H1 (cell line): Measurements from ENCODE around the gene DNAJC21. TPM values are rescaled to one million over a fixed set of nuclear protein-coding genes. Genes with fewer than 3 reads are reported as not detected.

Experiments used
- CTCF ChIA-PET: fragments of 300-600 bp; sonication (Branson Sonifier 250); formaldehyde crosslinking; loops from one replicate; lab custom pipeline; 2021; ENCODE audit not compliant: partially characterized antibody; lab: Charles Lee
- POLR2A ChIA-PET: fragments of 300-600 bp; sonication (Branson Sonifier 250); formaldehyde crosslinking; loops from one replicate; lab custom pipeline; 2021; ENCODE audit warnings: inconsistent platforms; ENCODE audit not compliant: partially characterized antibody; lab: Charles Lee
- DNase-seq, 2 experiments: peaks; one replicate each; pipeline versions ENCODE4 v3.0.0 to v3.0.0-alpha.2; 2010 to 2022; ENCODE audit warnings: low spot score in 2 of 2, low read depth in 1 of 2, mixed read lengths in 1 of 2
- FAIRE-seq: peaks from 2 replicates; lab custom pipeline; 2011; peaks lifted over from hg19 to GRCh38; lab: Jason Lieb, UNC
- H2AFZ ChIP-seq: 2 replicates; pipeline ENCODE4 v1.8.1; 2012; ENCODE audit warnings: low read length, inconsistent platforms
- H2AK5ac ChIP-seq: 2 replicates; pipeline ENCODE4 v1.6.1; 2013; ENCODE audit warnings: low read depth, low read length
- H2BK120ac ChIP-seq: replicated peaks from 2 replicates; pipeline ENCODE3; 2013; ENCODE audit warnings: low read depth, low read length, inconsistent platforms
- H2BK12ac ChIP-seq: 2 replicates; pipeline ENCODE4 v1.6.1; 2013; ENCODE audit warnings: low read depth, low read length
- H2BK15ac ChIP-seq: 2 replicates; pipeline ENCODE4 v1.6.1; 2013; ENCODE audit warnings: low read length
- H2BK20ac ChIP-seq: 2 replicates; pipeline ENCODE4 v1.6.1; 2013; ENCODE audit warnings: low read length
- H2BK5ac ChIP-seq: 2 replicates; pipeline ENCODE4 v1.6.1; 2013; ENCODE audit warnings: low read depth, low read length
- H3K14ac ChIP-seq: 2 replicates; pipeline ENCODE4 v1.6.1; 2013; ENCODE audit warnings: inconsistent platforms; ENCODE audit not compliant: insufficient read length
- H3K18ac ChIP-seq: 2 replicates; pipeline ENCODE4 v1.6.1; 2013; ENCODE audit warnings: low read length; ENCODE audit errors: extremely low read depth
- H3K23ac ChIP-seq: 2 replicates; pipeline ENCODE4 v1.6.1; 2013; ENCODE audit warnings: inconsistent platforms; ENCODE audit not compliant: insufficient read length
- H3K23me2 ChIP-seq: 2 replicates; pipeline ENCODE4 v1.6.1; 2013; ENCODE audit warnings: low read depth, low read length
- H3K27ac ChIP-seq: 2 replicates; pipeline ENCODE4 v1.6.1; 2011; ENCODE audit warnings: low read depth, low read length, inconsistent platforms
- H3K27me3 ChIP-seq, 4 experiments: replicated peaks in 1 of 4; 1 replicate in 1 of 4; 2 replicates in 3 of 4; pipeline versions ENCODE4 v1.6.1 to v1.8.1; 2011 to 2013; ENCODE audit warnings: low read length in 3 of 4, mild to moderate bottlenecking in 3 of 4, inconsistent platforms in 2 of 4, mixed read lengths in 2 of 4, moderate library complexity in 1 of 4; ENCODE audit not compliant: control insufficient read depth in 3 of 4, insufficient read depth in 3 of 4; ENCODE audit errors: extremely low read depth in 1 of 4
- H3K36me3 ChIP-seq, 4 experiments: 2 replicates each; pipeline versions ENCODE4 v1.6.1 to v1.8.1; 2011 to 2013; ENCODE audit warnings: mild to moderate bottlenecking in 4 of 4, low read length in 3 of 4, moderate library complexity in 2 of 4, control low read depth in 1 of 4, inconsistent platforms in 1 of 4; ENCODE audit not compliant: insufficient read depth in 4 of 4, control insufficient read depth in 2 of 4
- H3K4ac ChIP-seq: replicated peaks from 2 replicates; pipeline ENCODE3; 2013; ENCODE audit warnings: low read length, low read depth, mixed read lengths, inconsistent platforms; ENCODE audit not compliant: insufficient read length
- H3K4me1 ChIP-seq, 4 experiments: replicated peaks in 1 of 4; 1 replicate in 1 of 4; 2 replicates in 3 of 4; pipeline versions ENCODE4 v1.6.1 to v1.8.1; 2011 to 2013; ENCODE audit warnings: low read length in 3 of 4, inconsistent platforms in 2 of 4, mixed read lengths in 1 of 4; ENCODE audit not compliant: insufficient read depth in 4 of 4, control insufficient read depth in 3 of 4
- H3K4me2 ChIP-seq, 2 experiments: 2 replicates each; pipeline versions ENCODE4 v1.6.1 to v1.8.1; 2011 to 2013; ENCODE audit warnings: low read depth in 2 of 2, low read length in 2 of 2, control low read depth in 1 of 2, inconsistent platforms in 1 of 2, mild to moderate bottlenecking in 1 of 2; ENCODE audit not compliant: insufficient read depth in 1 of 2
- H3K4me3 ChIP-seq, 4 experiments: fragments of 200-600, 300-600 bp in 1 of 4; sonication (generic), shearing (Covaris generic), sonication (Bioruptor Twin) in 1 of 4; 2 replicates each; pipeline versions ENCODE4 v1.5.1 to v1.8.1; 2011 to 2016; ENCODE audit warnings: low read length in 4 of 4, low read depth in 3 of 4, control low read depth in 2 of 4, inconsistent platforms in 2 of 4, mild to moderate bottlenecking in 2 of 4, mixed read lengths in 1 of 4, moderate library complexity in 1 of 4; ENCODE audit not compliant: insufficient read depth in 2 of 4; ENCODE audit errors: extremely low read depth in 1 of 4
- H3K56ac ChIP-seq: replicated peaks from 2 replicates; pipeline ENCODE3; 2013; ENCODE audit warnings: low read depth, mild to moderate bottlenecking, mixed read lengths, low read length, inconsistent platforms; ENCODE audit not compliant: insufficient read length
- H3K79me1 ChIP-seq: 2 replicates; pipeline ENCODE4 v1.6.1; 2013; ENCODE audit warnings: low read depth, low read length, control low read depth
- H3K79me2 ChIP-seq, 2 experiments: 2 replicates each; pipeline versions ENCODE4 v1.6.1 to v1.8.1; 2012 to 2013; ENCODE audit warnings: low read length in 2 of 2, mild to moderate bottlenecking in 2 of 2, inconsistent platforms in 1 of 2; ENCODE audit not compliant: insufficient read depth in 2 of 2, control insufficient read depth in 1 of 2
- H3K9ac ChIP-seq, 4 experiments: replicated peaks in 1 of 4; 1 replicate in 1 of 4; 2 replicates in 3 of 4; pipeline versions ENCODE4 v1.6.1 to v1.8.1; 2011 to 2013; ENCODE audit warnings: low read depth in 3 of 4, low read length in 3 of 4, control low read depth in 2 of 4, mild to moderate bottlenecking in 2 of 4, moderate library complexity in 2 of 4, inconsistent platforms in 1 of 4; ENCODE audit errors: extremely low read depth in 1 of 4
- H3K9me3 ChIP-seq, 2 experiments: 2 replicates each; pipeline versions ENCODE4 v1.6.1 to v1.8.1; 2012 to 2013; ENCODE audit warnings: mild to moderate bottlenecking in 2 of 2, moderate library complexity in 2 of 2, control low read depth in 1 of 2, inconsistent platforms in 1 of 2, low read depth in 1 of 2, low read length in 1 of 2, mixed read lengths in 1 of 2; ENCODE audit not compliant: insufficient read depth in 2 of 2
- H4K20me1 ChIP-seq, 2 experiments: replicated peaks in 1 of 2; 2 replicates each; pipeline versions ENCODE3 to v1.8.1; 2011 to 2013; ENCODE audit warnings: inconsistent platforms in 2 of 2, low read length in 2 of 2, mild to moderate bottlenecking in 1 of 2; ENCODE audit not compliant: insufficient read depth in 2 of 2, control insufficient read depth in 1 of 2
- H4K5ac ChIP-seq: 2 replicates; pipeline ENCODE4 v1.6.1; 2013; ENCODE audit warnings: low read length, low read depth, mixed read lengths, inconsistent platforms; ENCODE audit not compliant: insufficient read length
- H4K8ac ChIP-seq: 2 replicates; pipeline ENCODE4 v1.8.0; 2013; ENCODE audit warnings: mild to moderate bottlenecking, moderate library complexity, low read length, inconsistent platforms; ENCODE audit not compliant: insufficient read depth; ENCODE audit errors: extremely low read depth
- H4K91ac ChIP-seq: replicated peaks from 2 replicates; pipeline ENCODE3; 2013; ENCODE audit warnings: low read length, mixed read lengths, inconsistent platforms; ENCODE audit not compliant: insufficient read length
- CEBPB ChIP-seq: IDR thresholded peaks from 2 replicates; pipeline ENCODE4 v1.6.1; 2012; ENCODE audit warnings: low read depth, low read length
- CTBP2 ChIP-seq: IDR thresholded peaks from 2 replicates; pipeline ENCODE4 v1.7.0; 2011; ENCODE audit warnings: borderline replicate concordance, mild to moderate bottlenecking, moderate library complexity, mixed read lengths, low read length; ENCODE audit not compliant: insufficient read depth, insufficient read length
- JUN ChIP-seq: IDR thresholded peaks from 2 replicates; pipeline ENCODE4 v1.6.1; 2011; ENCODE audit warnings: low read depth, mild to moderate bottlenecking, improper control_type of control experiment, low read length
- PHF8 ChIP-seq: fragments of 200-600 bp; sonication (generic); conservative IDR thresholded peaks from 2 replicates; pipeline ENCODE4 v1.7.1; 2012; ENCODE audit warnings: low read depth, mild to moderate bottlenecking, inconsistent platforms, low read length, moderate library complexity
- SP4 ChIP-seq: IDR thresholded peaks from 2 replicates; pipeline ENCODE4 v1.6.1; 2012; ENCODE audit warnings: low read length, inconsistent platforms
- SRF ChIP-seq: IDR thresholded peaks from 2 replicates; pipeline ENCODE4 v1.6.1; 2011; ENCODE audit warnings: mild to moderate bottlenecking, low read depth, low read length, moderate library complexity
- TEAD4 ChIP-seq: IDR thresholded peaks from 2 replicates; pipeline ENCODE4 v1.6.1; 2012; ENCODE audit warnings: low read depth, low read length, inconsistent platforms, mixed read lengths
- WGBS, 2 experiments: shearing (Covaris generic) in 1 of 2; methylation state at CpG; one replicate each; pipeline versions ENCODE4 v1.1.6 to v1.1.7; 2013 to 2015; ENCODE audit warnings: low lambda C conversion rate in 2 of 2, mixed read lengths in 2 of 2, inconsistent platforms in 1 of 2, low coverage in 1 of 2, missing lambda C conversion rate in 1 of 2; ENCODE audit not compliant: insufficient replicate concordance in 2 of 2, insufficient coverage in 1 of 2, insufficient read length in 1 of 2; ENCODE audit errors: extremely low coverage in 1 of 2, missing lambda C conversion rate in 1 of 2; 5-methylcytosine and 5-hydroxymethylcytosine counted together
- polyA plus RNA-seq, 7 experiments: library from polyadenylated mRNA; depleted of rRNA in 3 of 7; stranded (reverse) in 5 of 7; unstranded in 2 of 7; fragments of >200 nt in 5 of 7; fragments of 200-250 nt in 2 of 7; gene quantifications; 1 replicate in 5 of 7; 2 replicates in 1 of 7; 4 replicates in 1 of 7; pipeline versions ENCODE4 v1.2.1 to v1.2.3, GENCODE V29; 2011 to 2013; ENCODE audit warnings: missing spikeins in 2 of 7, mixed read lengths in 2 of 7
- total RNA-seq: library from RNA; stranded (reverse); fragmentation: NEBNext Ultra II Directional; extraction: Animal tissue kit (Norgen Biotek cat#: 25700); gene quantifications from 2 replicates; pipeline ENCODE4 v1.2.1, GENCODE V29; 2021
- TF ChIP-seq, protein P1 (sequence below): IDR thresholded peaks from 2 replicates; pipeline ENCODE4 v1.6.1; 2011; ENCODE audit warnings: low read depth, mild to moderate bottlenecking, low read length; ENCODE audit not compliant: insufficient read depth
- TF ChIP-seq, protein P2 (sequence below): IDR thresholded peaks from 2 replicates; pipeline ENCODE4 v1.6.1; 2011; ENCODE audit warnings: low read length, improper control_type of control experiment

Gene DNAJC21
- total and polyA plus RNA-seq, 2 of the 8 experiments (the other 6 are each of a cell fraction or from before 2014, with no cell fraction given): 5.1 to 47.5 TPM

DNA sequence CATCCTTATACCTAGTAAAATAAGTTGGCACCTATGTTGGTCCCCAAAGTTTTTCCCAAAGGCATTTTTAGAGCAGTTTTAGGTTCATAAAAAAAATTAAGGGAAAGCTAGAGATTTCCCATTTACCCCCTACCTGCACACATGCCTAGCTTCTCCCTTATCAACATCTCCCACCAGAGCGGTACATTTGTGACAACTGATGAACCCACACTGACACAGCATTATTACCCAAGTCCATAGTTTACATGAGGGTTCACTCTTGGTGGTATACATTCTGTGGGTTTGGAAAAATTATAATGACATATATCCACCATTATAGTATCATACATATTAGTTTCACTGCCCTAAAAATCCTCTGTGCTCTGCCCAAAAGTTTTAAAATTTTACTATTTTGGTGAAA lies 26.1 kb upstream of the DNAJC21 start:
- CTCF ChIA-PET: interaction anchor here (0.6 to 3.7 kb wide), 11 partner anchors 8 to 431 kb away, joined by 3 to 24 read pairs (median 5); partner anchors contain the start of genes BRIX1 and RAD1
- TF ChIP-seq, protein P1, sequence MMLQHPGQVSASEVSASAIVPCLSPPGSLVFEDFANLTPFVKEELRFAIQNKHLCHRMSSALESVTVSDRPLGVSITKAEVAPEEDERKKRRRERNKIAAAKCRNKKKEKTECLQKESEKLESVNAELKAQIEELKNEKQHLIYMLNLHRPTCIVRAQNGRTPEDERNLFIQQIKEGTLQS: no peak
- TF ChIP-seq CTBP2 (no peak), PHF8 (no peak), SP4 (no peak), TEAD4 (no peak), JUN (no peak), CEBPB (no peak), SRF (no peak)
- TF ChIP-seq, protein P2, sequence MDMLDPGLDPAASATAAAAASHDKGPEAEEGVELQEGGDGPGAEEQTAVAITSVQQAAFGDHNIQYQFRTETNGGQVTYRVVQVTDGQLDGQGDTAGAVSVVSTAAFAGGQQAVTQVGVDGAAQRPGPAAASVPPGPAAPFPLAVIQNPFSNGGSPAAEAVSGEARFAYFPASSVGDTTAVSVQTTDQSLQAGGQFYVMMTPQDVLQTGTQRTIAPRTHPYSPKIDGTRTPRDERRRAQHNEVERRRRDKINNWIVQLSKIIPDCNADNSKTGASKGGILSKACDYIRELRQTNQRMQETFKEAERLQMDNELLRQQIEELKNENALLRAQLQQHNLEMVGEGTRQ: no peak

More for the DNA sequence above, 26.1 kb upstream of the DNAJC21 start:
- Histone ChIP-seq H3K27me3 (no peaks in the 10 kb centered on the region), H4K8ac (no peak overlapping the region), H4K20me1 (no peaks in the 10 kb centered on the region), H3K27ac (no peak overlapping the region), H3K4me2 (no peak overlapping the region), H4K91ac (no peak overlapping the region), H2BK120ac (no peak overlapping the region), H2AFZ (no peak overlapping the region), H3K23ac (no peak overlapping the region), H3K56ac (no peak overlapping the region), H2BK5ac (no peak overlapping the region), H3K9me3 (no peaks in the 10 kb centered on the region), H3K18ac (no peak overlapping the region), H2AK5ac (no peak overlapping the region), H3K23me2 (no peaks in the 10 kb centered on the region), H3K4ac (no peak overlapping the region), H2BK20ac (no peak overlapping the region), H3K4me1 (peaks cover 0 to 8% (median 0%) of the 10 kb centered on the region in 4 experiments; a peak in 1 of 7 replicates), H2BK15ac (no peak overlapping the region), H3K9ac (no peak overlapping the region), H3K79me2 (no peaks in the 10 kb centered on the region; a peak in 1 of 4 replicates), H3K36me3 (peaks cover 0 to 16% (median 7%) of the 10 kb centered on the region in 4 experiments; a peak in 3 of 8 replicates), H3K79me1 (no peaks in the 10 kb centered on the region), H3K14ac (no peak overlapping the region), H3K4me3 (no peak overlapping the region), H4K5ac (no peak overlapping the region), H2BK12ac (no peak overlapping the region)
- POLR2A ChIA-PET: interaction anchor here (0.8 to 7.0 kb wide), 6 partner anchors 9 to 419 kb away, joined by 3 to 52 read pairs (median 5); partner anchors contain the start of genes BRIX1, DNAJC21 and RAD1
- DNase-seq (no peak), FAIRE-seq (no peak)
- 88% methylated on average over 1 of the region's 1 CpG; no CpG with 5 or more reads in 1 of the 2 experiments for WGBS, 2 experiments
